Measurements from ENCODE around the gene GOLGA3.
"Not testable (repeated sequence)": the region's sequence is repeated elsewhere in the genome, so short reads cannot be mapped to it uniquely, and the experiment has no call there.

Gene GOLGA3

DNA sequence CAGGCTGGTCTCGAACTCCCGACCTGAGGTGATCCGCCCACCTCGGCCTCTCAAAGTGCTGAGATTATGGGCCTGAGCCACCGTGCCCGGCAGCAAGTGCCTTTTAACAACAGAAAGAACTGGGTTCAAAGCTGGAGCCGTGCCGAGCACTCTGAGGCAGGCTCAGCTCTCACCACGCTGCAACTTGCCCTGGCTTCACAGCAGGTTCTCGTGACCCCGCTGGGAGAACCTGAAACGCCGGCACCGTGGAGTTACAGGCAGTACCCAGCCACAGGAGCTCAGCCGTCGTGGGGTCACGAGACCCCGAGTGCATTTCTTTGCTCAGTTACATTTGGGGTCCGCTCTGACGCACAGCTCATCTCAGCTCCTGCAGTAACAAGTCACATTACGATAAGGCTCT is 14.4 kb downstream of the GOLGA3 start:
- DNase-seq (ENCODE audit: low spot score): no peak

DNA sequence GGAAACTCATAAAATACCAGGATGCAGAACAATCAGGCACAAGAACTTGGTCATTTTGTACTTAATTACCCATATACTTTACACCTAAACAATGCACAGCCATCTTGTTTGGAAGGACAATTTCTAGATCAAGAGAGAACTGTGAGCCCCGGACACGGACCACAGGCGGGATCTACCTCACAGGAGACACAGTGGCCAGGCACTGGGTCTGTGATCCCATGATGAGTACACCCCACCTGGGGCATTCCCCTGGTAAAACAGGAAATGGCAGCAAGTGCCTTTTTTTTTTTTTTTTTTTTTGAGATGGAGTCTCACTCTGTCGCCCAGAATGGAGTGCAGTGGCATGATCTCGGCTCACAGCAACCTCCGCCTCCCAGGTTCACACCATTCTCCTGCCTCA is 15.2 kb downstream of the GOLGA3 start:
- no peak for DNase-seq (ENCODE audit: low spot score)

DNA sequence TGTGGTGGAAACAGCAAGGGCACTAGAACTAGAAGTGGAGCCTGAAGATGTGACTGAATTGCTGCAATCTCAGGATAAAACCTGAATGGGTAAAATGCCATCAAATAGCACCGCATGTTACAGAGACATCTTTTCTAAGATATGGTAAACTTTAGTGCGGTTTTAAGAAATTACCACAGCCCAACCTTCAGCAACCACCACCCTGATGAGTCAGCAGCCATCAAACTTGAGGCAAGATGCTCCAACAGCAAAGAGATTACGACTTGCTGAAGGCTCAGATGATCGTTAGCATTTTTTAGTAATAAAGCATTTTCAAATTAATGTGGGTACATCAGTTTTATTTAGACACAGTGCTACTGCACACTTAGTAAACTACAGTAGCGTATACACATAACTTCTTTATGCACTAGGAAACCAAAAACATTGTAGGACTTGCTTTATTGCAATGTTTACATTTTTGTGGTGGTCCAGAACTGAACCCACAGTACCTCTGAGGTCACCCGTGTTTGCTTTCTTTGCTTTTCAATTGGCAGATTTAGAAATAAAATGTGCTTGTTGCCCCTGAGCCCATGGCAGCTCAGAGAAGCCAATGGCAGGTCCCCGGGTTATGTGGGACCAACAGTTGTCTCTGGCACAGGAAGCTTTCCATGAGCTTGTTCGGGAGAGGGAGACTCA is 15.9 kb downstream of the GOLGA3 start:
- no peak for DNase-seq (ENCODE audit: low spot score)

DNA sequence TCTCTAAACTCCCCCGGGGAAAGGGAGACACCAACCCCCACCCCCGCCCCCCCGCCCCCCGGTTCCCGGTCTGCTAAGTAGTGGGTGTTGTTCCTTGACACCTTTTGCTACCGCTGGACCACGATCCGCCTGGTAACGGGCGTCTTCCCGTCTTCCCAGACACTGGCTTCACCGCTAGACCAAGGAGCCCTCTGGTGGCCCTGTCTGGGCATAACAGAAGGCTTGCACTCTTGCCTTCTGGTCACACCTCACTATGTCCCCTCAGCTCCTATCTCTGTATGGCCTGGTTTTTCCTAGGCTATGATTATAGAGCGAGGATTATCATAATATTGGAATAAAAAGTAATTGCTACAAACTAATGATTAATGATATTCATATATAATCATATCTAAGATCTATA is 19.3 kb downstream of the GOLGA3 start:
- not testable (repeated sequence) for DNase-seq (ENCODE audit: low spot score)

DNA sequence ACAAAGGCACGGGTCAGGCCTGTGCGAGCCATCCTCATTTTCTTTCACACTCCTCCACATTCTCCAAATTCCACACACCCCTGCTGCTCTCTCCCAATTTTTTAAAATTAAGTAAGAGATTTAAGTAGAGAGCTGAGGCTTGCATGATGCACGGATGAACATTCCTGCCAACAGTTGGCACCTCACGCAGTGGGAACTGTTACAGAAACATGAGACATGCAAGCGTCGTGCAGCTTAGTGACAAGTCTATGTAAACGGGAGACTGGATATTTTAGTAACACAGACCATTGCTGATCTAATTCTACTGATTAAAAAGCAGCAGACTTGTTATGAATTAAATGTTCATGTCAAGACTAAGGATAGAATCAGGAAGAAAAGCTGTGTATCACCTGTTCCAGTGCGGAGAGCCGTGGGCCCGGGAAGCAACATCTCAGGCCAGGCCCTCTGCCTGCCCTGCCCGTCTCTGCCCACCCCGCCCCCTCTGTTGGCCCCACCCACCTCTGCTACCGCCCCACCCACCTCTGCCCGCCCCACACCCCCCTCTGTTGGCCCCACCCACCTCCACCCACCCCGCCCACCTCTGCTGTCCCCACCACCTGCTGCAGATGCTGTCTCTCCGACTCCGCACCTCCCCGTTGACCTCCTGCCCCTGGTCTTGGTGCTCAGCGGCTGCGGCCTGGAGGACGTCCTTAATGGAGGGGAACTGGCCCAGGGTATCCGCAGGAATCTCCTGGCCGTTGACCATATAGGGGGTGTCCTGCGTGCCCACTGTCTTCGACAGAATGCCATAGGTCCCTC is 21.2 kb downstream of the GOLGA3 start:
- no peak for DNase-seq (ENCODE audit: low spot score)

DNA sequence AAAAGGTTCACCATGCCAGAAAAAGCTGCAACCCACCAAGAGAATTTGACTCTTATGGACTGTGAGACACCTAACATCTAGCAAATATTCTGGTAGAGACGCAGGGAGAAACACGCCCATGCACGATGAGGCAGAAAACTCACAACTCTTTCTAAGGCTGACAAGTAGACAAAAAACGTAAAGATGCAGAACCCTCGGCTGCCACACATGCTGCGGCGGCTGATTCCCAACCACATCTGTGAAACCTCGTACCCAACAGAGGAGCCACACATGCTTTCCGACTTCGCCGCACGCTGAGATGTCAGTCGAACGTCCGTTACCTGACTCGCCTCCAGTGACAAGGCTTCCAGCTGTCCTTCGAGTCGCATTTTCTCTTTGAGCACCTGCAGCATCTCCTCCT is 21.8 kb downstream of the GOLGA3 start:
- DNase-seq (ENCODE audit: low spot score): no peak

DNA sequence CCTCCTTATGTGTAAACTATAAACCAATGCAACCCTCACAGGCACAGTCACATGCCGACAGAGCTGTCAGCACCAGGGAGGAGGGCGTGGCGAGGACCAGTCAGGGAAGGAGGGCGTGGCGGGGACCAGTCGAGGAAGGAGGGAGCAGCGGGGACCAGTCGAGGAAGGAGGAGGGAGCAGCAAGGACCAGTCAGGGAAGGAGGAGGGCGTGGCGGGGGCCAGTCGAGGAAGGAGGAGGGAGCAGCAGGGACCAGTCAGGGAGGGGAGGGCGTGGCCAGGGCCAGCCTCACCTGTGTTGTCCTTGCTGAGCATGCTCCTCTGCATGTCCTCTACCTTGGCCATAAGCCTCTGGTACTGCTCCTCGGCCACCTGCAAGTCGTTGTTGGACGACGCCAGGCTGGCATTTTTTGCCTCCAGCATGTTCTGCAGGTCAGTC is 24.2 kb downstream of the GOLGA3 start:
- no peak for DNase-seq (ENCODE audit: low spot score)

DNA sequence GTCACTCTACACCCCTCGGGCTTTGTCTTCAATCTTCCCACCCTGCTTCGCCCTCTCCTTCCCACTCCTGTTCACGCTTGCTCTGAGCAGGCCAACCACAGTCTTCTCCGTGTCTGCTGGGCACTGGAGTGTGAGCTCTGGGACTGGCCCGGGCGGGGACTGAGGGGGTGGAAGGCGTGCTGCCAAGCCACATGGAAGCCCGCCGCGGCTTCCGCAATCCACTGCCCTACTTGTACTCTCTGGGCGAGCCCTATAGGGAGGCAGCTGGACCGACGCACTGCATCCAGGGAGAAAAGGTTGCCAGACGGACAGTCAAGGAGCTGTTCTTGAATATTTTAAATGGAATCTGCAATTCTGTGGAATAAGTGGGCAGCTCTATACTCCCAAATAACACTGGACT is 24.8 kb downstream of the GOLGA3 start:
- no peak for DNase-seq (ENCODE audit: low spot score)

DNA sequence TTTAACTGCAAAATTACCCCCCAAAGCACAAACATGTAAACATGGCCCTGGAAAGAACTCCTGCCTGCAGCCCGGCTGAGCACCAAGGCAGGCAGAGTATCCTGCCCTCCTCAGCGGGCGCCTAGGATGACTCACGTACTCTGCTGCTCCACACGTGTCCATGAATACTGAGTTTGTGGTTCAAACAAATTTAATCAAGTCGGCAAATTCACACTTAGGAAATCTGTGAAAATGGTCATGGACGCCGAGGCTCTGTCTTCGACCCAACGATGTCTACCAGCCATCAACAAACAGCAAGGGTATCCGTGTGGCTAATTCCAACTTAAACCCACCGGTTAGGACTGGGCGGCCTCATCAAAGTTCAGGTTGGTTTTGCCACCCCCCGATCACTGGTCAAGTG is 25.5 kb downstream of the GOLGA3 start:
- no peak for DNase-seq (ENCODE audit: low spot score)

DNA sequence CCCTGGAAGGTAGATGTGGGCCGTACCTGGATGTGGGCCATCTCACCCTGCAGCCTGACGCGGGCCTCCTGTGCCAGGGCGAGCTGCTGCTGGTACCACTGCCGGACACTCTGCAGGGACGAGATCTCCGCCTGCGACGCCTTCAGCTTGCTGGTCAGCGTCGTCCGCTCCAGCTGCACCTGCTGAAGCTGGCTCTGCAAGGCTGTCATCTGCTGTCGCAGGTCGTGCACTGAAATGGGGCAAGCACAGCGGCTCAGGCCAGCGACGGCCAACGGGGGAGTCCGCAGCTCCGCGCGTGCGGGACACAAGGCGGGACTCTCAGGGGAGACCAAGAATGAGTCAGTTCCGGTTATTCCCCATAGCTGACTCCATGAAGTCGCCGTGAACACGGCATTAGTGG is 26.9 kb downstream of the GOLGA3 start:
- no peak for DNase-seq (ENCODE audit: low spot score)

DNA sequence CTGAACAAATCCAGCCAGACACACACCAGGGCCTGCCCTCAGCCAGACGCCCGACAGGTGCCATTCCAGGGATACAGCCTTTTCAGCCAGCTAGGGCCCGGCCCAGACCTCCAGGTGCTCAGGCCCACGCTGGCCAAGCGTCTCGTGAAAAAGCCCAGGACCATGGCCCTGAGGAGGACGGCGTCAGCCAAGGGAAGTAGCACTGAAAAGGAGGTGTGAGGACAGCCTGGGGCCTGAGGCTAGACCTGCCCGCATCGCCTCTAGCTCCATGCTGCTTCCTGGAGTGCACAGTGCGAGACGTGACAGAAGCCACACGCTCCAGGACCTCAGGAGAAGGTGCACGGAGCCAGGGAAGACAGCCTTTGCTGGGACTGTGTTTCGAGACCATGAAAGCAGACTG is 29.8 kb downstream of the GOLGA3 start:
- DNase-seq (ENCODE audit: low spot score): no peak

DNA sequence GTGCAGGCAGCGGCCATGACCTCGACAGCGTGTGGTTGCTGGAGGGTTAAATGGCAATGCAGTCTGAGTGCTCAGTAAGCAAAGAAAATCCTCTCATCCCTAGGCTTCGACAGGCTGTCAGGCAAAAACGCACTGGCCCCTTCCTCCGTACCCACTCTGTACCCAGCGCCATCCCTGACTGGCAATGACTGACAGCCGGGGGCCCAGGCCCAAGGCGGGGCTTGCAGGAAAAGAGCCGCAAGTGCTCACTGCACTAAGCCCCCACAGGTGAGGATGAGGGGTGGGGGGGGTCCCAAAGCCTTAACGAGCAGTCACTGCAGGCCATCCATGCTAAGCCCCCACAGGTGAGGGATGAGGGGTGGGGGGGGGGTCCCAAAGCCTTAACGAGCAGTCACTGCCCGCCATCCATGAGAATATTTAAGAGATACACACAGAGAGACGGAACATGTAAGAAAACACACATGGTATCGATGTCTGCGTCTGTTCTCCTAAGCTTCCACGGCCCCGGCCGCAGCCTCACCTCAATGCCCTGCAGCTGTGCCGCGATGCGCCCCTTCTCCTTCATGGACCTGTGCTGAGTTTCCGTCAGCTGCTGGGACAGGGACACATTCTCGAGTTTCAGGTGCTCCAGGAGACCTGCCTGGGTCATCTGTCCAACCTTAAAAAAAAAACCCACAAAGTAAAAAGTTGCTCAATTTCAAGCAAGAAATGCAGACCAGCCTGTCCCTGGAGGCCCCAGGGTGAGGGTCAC is 30.7 kb downstream of the GOLGA3 start:
- DNase-seq (ENCODE audit: low spot score): no peak

DNA sequence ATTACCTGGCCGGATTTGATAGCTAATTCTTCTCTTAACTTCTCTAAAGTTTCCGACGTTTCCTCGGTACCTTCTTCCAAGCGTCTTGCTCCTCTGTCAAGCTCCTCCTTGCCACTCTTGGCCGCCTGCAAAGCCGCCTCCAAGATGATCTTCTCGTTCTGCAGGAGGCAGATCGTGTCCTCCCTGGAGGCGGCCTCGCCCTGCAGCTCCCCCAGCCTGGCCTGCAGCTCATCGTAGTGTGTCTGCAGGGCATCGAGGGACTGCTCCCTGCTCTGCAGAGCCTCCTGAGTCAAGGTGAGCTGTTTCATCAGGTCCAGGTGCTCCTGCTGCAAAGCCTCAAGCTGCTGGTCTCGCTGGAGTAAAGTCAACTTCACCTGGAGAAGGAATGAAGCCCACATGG is 32.8 kb downstream of the GOLGA3 start:
- DNase-seq (ENCODE audit: low spot score): no peak

DNA sequence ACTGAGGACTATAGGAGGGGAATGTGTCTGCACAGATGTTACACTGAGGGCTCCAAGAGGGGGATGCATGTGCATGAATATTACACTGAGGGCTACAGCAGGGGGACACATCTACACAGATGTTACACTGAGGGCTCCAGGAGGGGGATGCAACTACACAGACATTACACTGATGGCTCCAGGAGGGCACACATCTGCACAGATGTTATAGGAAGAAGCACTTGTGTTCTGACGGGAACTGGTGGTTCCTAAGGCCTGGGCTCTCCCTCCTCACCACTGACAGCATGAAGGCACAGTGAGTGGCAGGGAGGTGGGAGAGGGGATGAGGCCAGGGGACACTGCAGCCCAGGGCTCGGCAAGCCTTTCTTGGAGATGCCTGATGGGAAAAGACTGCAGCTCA is 36.7 kb downstream of the GOLGA3 start:
- DNase-seq (ENCODE audit: low spot score): not testable (repeated sequence)

DNA sequence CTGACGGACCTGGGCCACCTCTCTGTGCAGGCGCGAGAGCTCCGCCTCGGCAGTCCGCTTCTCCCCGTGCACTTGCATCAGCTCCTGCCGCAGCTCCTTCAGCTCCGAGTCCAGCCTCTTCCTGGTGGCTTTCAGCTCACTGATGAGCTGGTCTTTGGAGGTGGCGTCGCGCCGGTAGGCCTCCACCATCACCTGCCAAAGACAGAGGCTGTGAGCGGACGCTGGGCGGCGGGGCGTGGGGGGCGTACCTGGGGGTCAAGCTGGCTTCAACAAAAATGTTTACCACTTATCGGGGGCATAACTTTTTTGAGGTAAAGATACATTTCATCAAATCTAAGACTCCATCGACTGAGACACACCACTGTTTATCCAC is 39.6 kb downstream of the GOLGA3 start:
- DNase-seq (ENCODE audit: low spot score): no peak

DNA sequence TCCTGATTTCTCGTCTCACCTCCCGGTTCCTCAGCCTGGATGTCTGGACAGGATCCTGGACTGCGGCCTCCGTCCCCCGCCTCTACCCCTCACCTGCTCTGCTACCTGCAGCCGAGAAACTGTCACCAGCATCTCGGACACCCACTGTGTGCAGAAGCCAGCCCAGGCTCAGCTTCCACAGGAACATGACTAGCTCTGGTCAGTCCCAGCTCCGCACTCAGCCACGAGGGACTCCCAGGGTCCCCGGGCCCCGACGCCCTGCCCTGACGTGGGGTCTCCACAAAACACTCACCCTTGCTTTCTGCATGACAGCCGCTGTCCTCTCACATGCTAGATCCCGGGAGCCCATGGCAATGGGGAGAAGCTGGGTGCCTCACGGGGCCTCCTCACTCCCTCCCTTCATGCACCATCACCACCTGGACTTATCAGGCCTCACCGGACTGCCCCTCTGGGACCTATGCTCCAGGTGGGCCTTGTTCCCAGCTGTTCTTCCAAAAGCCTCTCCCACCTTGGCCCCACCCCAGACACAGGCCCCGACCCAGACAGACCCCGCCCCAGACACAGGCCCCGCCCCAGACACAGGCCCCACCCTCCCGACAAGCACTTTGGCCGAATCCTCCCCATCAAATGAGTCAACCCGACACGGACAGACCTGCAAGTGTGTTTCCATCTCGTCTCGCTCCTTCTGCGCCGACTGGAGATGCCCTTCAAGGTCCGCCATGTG is 40.1 kb downstream of the GOLGA3 start:
- no peak for DNase-seq (ENCODE audit: low spot score)

DNA sequence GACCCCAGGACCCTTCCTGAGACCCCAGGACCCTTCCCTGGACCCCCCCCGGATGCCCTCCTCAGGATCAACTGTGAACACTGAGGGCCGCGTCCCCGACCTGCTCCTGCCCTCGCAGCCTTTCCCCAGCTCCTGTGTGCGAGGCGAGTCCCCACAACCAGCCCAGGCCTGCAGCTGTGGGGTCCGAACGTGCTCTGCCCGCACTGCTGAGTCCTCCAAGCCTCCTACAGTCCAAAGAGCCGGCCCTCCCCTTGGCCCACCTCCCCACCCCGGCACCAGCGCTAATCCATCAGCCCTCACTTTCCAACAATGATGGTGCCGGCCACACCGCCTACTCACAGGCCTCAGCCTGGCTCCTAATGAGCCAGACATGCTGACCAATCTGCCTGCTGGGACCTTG is 40.8 kb downstream of the GOLGA3 start:
- no peak for DNase-seq (ENCODE audit: low spot score)

DNA sequence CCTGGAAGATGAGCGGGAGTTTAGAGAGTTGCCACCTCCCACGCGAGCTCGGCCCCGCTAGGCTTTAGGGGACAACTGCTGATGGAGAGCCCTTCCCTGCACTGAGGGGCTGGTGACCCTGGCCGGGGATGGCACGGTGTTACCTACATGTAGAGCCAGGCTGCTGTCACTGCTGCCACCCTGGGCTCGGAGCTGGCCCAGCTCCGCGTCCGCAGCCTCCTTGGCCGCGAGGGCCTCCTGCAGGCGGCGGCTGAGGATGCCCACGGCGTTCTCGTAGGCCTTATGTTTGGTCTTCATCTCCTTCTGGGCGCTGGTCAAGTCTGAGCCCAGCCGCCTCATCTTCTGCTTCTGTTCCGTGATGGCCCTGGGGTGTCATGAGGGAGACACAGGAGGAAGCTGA is 42.5 kb downstream of the GOLGA3 start:
- no peak for DNase-seq (ENCODE audit: low spot score)

DNA sequence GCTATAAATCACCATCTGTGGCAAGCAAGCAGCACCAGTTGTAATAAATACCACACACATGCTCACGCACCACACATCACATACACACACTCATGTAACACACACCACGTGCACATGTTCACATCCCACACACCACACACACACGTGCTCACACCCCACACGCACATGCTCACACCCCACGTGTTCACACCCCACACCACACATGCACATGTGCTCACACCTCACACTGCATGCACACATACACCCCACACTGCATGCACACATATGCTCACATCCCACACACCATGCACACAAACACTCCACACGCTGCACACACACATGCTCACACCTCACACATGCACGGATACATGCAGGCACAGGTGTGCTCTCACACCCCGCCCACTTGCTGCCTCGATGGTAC is 44.1 kb downstream of the GOLGA3 start:
- no peak for DNase-seq (ENCODE audit: low spot score)

DNA sequence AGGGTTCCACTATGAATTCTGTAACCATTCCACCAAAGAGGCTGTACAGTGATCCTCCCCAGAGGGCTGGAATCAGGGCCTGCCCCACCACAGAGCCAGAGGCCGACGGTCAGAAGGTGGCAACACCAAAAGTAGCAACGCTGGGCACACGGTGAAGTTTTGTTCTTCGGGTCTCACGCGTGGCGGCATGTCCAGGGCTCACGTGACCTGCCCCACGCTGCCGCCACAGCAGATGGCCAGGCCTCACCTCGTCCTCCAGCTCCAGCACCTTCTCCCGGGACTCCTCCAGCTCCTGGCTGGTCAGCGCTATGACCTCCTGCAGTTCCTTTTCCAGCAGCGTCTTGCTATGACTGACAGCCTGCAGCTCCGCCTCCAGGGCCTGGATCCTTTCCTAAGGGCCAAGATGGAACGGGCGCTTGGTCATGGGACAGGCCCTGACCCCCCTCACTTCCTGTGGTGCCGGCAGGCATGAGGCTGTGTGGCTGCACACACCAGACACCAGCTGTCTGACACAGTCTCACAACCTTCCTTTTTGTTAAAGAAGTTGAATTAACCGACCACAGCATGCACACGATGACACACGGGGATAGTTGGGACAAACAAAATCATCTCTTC is 44.6 kb downstream of the GOLGA3 start:
- DNase-seq (ENCODE audit: low spot score): no peak

DNA sequence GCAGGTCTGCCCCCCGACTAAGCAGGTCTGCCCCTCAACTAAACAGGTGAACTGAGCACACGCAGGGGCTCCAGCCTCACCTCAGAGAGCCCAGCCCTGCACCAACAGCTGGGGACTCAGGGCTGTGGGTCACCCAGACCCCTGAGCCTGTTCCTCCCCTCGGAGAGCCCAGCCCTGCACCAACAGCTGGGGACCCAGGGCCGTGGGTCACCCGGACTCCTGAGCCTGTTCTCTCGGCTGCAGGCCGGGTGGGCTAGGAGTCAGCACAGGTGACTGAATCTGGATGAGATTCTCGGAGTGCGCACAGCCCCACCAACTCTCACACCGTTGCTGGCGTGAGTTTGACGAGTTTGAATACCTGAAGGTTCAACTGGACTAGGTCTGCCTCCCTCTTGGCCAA is 46.7 kb downstream of the GOLGA3 start:
- no peak for DNase-seq (ENCODE audit: low spot score)

DNA sequence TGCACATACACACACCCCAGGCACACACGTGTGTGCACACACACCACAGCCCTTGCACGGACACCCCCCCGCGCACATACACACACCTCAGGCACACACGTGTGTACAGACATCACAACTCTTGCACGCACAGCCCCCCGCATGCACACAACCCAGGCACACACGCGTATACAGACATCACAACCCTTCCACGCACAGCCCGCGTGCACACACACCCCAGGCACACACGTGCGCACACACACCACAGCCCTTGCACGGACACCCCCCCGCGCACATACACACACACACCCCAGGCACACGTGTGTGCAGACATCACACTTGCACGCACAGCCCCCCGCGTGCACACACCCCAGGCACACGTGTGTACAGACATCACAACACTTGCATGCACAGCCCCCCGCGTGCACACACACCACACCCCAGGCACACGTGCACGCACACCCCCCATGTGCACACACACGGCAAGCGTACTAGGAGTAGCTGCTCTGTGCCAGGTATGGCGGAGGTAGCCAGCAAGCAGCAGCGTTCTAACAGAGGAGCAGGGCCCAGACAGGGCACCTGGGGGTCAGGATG is 48.8 kb downstream of the GOLGA3 start:
- no peak for DNase-seq (ENCODE audit: low spot score)

Data from left forelimb (tissue), 1 donor.